ENCODE data around the gene CACNA2D3.

DNA sequence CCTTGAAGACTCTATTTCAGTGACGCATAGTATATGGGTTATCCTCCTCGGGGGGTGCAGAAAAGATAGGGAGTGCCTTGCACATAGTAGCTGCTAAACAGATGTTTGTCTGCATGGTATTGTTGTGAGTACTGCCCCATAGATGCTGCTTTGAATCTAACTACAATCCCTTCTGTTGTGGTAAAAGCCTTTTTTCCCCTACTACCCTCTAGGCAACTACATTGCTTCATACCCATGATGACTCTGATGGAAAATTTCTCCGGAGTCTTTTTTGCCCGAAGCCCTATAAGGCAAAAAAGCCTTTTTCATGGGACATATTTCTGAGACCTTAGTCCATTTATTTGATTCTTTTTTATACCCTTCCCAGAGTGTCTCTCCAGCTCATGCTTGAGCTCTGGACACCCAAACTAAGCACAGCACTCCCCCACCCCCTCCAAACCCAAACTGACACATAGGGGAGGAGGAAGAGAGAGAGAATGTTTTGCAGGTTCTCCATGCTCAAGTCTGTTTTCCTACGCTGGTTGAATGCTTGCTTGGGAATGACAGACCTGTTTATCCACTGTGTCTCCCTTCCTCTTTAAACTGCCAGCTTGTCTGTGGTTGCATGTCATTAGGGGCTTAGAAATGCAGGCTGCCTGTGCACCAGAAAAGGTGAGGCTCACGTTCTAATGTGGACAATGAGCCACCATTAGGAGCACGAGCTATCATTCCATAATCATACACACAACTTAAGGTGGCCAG, 752.6 kb downstream of the CACNA2D3 start:
- TF ChIP-seq, protein P1, sequence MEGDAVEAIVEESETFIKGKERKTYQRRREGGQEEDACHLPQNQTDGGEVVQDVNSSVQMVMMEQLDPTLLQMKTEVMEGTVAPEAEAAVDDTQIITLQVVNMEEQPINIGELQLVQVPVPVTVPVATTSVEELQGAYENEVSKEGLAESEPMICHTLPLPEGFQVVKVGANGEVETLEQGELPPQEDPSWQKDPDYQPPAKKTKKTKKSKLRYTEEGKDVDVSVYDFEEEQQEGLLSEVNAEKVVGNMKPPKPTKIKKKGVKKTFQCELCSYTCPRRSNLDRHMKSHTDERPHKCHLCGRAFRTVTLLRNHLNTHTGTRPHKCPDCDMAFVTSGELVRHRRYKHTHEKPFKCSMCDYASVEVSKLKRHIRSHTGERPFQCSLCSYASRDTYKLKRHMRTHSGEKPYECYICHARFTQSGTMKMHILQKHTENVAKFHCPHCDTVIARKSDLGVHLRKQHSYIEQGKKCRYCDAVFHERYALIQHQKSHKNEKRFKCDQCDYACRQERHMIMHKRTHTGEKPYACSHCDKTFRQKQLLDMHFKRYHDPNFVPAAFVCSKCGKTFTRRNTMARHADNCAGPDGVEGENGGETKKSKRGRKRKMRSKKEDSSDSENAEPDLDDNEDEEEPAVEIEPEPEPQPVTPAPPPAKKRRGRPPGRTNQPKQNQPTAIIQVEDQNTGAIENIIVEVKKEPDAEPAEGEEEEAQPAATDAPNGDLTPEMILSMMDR (optimal IDR thresholded peaks at IDR 0.05 in 1 of 3, IDR thresholded peaks at IDR 0.05 in 1 of 3, conservative IDR thresholded peaks at IDR 0.05 in 1 of 3; ENCODE audit: extremely low read depth in 1 of 3, insufficient read depth in 2 of 3, low read length in 3 of 3), result no peak
- no peak for TF ChIP-seq EZH2 (IDR thresholded peaks at IDR 0.05; ENCODE audit: low read length)
